K562 (cell line): ENCODE results near the gene CCDC116.

Experiments used
- CEBPB ChIP-seq: fragments of 450-650 bp; IDR thresholded peaks from 2 replicates; pipeline ENCODE4 v1.6.1; 2016; ENCODE audit warnings: missing genetic modification characterization, missing compliant biosample characterization
- CTCF ChIP-seq, 3 experiments: IDR thresholded peaks in 2 of 3; conservative IDR thresholded peaks in 1 of 3; 2 replicates each; pipeline ENCODE4 v1.5.1; 2011 to 2012; ENCODE audit warnings: low read length in 3 of 3, mild to moderate bottlenecking in 3 of 3, control low read depth in 2 of 3, improper control_type of control experiment in 1 of 3, inconsistent platforms in 1 of 3, low read depth in 1 of 3, mixed read lengths in 1 of 3, moderate library complexity in 1 of 3; ENCODE audit not compliant: insufficient read depth in 2 of 3
- HMGN3 ChIP-seq: IDR thresholded peaks from 2 replicates; pipeline ENCODE4 v1.6.1; 2011; ENCODE audit warnings: borderline replicate concordance, low read depth, mild to moderate bottlenecking, mixed read lengths, low read length; ENCODE audit not compliant: insufficient read length; ENCODE audit errors: extremely low read depth
- POLR2A ChIP-seq: fragments of 450-650 bp; conservative IDR thresholded peaks from 2 replicates; pipeline ENCODE4 v1.6.1; 2016
- POLR2AphosphoS5 ChIP-seq: IDR thresholded peaks from 2 replicates; pipeline ENCODE4 v1.6.1; 2011; ENCODE audit warnings: mild to moderate bottlenecking, low read depth, low read length, moderate library complexity; ENCODE audit not compliant: control insufficient read depth, insufficient read depth
- ZKSCAN3 ChIP-seq: fragments of 250-450 bp; sonication (Bioruptor Pico); IDR thresholded peaks from 2 replicates; pipeline ENCODE4 v1.4.0; 2020

- TF ChIP-seq CEBPB (tag) = no peak
- no peak for TF ChIP-seq CTCF (IDR thresholded peaks at IDR 0.05 in 2 of 3, conservative IDR thresholded peaks at IDR 0.05 in 1 of 3; ENCODE audit: insufficient read depth in 2 of 3, low read depth in 1 of 3, low read length in 3 of 3)
- no peak for TF ChIP-seq POLR2A
- no peak for TF ChIP-seq POLR2AphosphoS5
- TF ChIP-seq ZKSCAN3 = no peak
- no peak for TF ChIP-seq HMGN3
These were observed 9.0 kb upstream of the CCDC116 start for GRCh38 chr22:21623648-21623970.
